Smooth muscle cell (in vitro differentiated cells): ENCODE measurements around the gene ZNF74. TPM values are rescaled to one million over a fixed set of nuclear protein-coding genes. Genes with fewer than 3 reads are reported as not detected.

Experiments used
- DNase-seq: peaks from one replicate; lab custom pipeline; 2025; ENCODE audit not compliant: unreplicated experiment; lab: John Stamatoyannopoulos, UW
- H2AFZ ChIP-seq: fragments of 200-600 bp; sonication (generic); 2 replicates; pipeline ENCODE4 v1.6.0; 2016; ENCODE audit warnings: antibody characterized with exemption, low read depth, mild to moderate bottlenecking
- H3F3A ChIP-seq: fragments of 200-600 bp; sonication (generic); 2 replicates; pipeline ENCODE4 v1.6.0; 2017; ENCODE audit warnings: antibody characterized with exemption, low read depth
- H3K27ac ChIP-seq: fragments of 200-600 bp; sonication (generic); 2 replicates; pipeline ENCODE4 v1.5.1; 2016; ENCODE audit warnings: low read depth, mild to moderate bottlenecking
- H3K27me3 ChIP-seq: fragments of 200-600 bp; sonication (generic); 2 replicates; pipeline ENCODE4 v1.6.1; 2016; ENCODE audit warnings: low read depth, mild to moderate bottlenecking
- H3K36me3 ChIP-seq: fragments of 200-600 bp; sonication (generic); 2 replicates; pipeline ENCODE4 v1.5.1; 2016; ENCODE audit warnings: low read depth
- H3K4me1 ChIP-seq: fragments of 200-600 bp; sonication (generic); 2 replicates; pipeline ENCODE4 v1.5.1; 2016; ENCODE audit warnings: low read depth
- H3K4me2 ChIP-seq: fragments of 200-600 bp; sonication (generic); 2 replicates; pipeline ENCODE4 v1.6.0; 2016; ENCODE audit warnings: mild to moderate bottlenecking
- H3K4me3 ChIP-seq: fragments of 200-600 bp; sonication (generic); 2 replicates; pipeline ENCODE4 v1.5.1; 2016; ENCODE audit warnings: mild to moderate bottlenecking
- H3K79me2 ChIP-seq: fragments of 200-600 bp; sonication (generic); 2 replicates; pipeline ENCODE4 v1.6.0; 2016; ENCODE audit warnings: low read depth, mild to moderate bottlenecking
- H3K9ac ChIP-seq: fragments of 200-600 bp; sonication (generic); 2 replicates; pipeline ENCODE4 v1.6.0; 2016; ENCODE audit warnings: low read depth
- H3K9me3 ChIP-seq: fragments of 200-600 bp; sonication (generic); replicated peaks from 2 replicates; pipeline ENCODE4 v1.5.1; 2016; ENCODE audit warnings: low read depth
- H4K20me1 ChIP-seq: fragments of 200-600 bp; sonication (generic); 2 replicates; pipeline ENCODE4 v1.6.0; 2016; ENCODE audit warnings: low read depth
- WGBS: methylation state at CpG from one replicate; pipeline ENCODE4 v1.1.7; 2016; ENCODE audit warnings: low lambda C conversion rate; 5-methylcytosine and 5-hydroxymethylcytosine counted together
- polyA plus RNA-seq: library from polyadenylated mRNA; unstranded; fragments of >200 nt; fragmentation: Nextera tagmentation; extraction: Ambion mirVana; gene quantifications from 2 replicates; pipeline ENCODE4 v1.2.1, GENCODE V29; 2016
- total RNA-seq: library from RNA; depleted of rRNA; stranded (reverse); fragments of >200 nt; gene quantifications from 2 replicates; pipeline ENCODE4 v1.2.3, GENCODE V29; 2014
- TF ChIP-seq, protein P1 (sequence below): fragments of 200-600 bp; sonication (generic); IDR thresholded peaks from 2 replicates; pipeline ENCODE4 v1.5.1; 2017; ENCODE audit warnings: borderline replicate concordance, mild to moderate bottlenecking, antibody characterized with exemption; ENCODE audit not compliant: insufficient read depth, poor library complexity, severe bottlenecking

ZNF74 gene
- total and polyA plus RNA-seq, 2 experiments from 2014 or later = 11.8 to 14.3 TPM

GRCh38 chr22:20425566-20426258, 31.8 kb downstream of the ZNF74 start:
- Histone ChIP-seq H3F3A (peaks cover 9% of the 10 kb centered on the region), H3K9ac (no peak overlapping the region), H3K36me3 (no peaks in the 10 kb centered on the region), H4K20me1 (peaks cover 36% of the 10 kb centered on the region), H3K4me3 (no peak overlapping the region), H3K4me2 (no peak overlapping the region), H3K27me3 (no peaks in the 10 kb centered on the region), H3K79me2 (peaks cover 4% of the 10 kb centered on the region), H3K4me1 (no peaks in the 10 kb centered on the region), H3K9me3 (no peaks in the 10 kb centered on the region), H3K27ac (no peak overlapping the region), H2AFZ (no peak overlapping the region)
- no peak for DNase-seq
- TF ChIP-seq, protein P1, sequence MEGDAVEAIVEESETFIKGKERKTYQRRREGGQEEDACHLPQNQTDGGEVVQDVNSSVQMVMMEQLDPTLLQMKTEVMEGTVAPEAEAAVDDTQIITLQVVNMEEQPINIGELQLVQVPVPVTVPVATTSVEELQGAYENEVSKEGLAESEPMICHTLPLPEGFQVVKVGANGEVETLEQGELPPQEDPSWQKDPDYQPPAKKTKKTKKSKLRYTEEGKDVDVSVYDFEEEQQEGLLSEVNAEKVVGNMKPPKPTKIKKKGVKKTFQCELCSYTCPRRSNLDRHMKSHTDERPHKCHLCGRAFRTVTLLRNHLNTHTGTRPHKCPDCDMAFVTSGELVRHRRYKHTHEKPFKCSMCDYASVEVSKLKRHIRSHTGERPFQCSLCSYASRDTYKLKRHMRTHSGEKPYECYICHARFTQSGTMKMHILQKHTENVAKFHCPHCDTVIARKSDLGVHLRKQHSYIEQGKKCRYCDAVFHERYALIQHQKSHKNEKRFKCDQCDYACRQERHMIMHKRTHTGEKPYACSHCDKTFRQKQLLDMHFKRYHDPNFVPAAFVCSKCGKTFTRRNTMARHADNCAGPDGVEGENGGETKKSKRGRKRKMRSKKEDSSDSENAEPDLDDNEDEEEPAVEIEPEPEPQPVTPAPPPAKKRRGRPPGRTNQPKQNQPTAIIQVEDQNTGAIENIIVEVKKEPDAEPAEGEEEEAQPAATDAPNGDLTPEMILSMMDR = no peak
- 99% methylated on average over 80 of the region's 96 CpGs for WGBS

DNA sequence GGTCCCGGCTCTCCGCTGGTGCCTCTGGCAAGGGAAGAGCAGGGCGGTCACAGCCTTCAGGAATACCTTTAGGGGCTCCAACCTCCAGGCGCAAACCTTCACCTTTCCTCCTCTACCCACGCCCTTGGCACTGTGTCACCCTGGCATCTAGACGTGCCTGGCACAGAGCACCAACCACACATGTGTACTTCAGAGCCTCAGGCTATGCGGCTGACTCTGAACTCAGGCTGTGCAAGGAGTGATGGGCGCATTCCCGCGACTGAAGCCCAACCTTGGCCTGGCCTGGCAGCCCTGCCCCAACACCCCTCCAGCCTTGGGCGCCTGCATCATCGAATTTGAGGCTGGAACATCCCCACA, 32.3 kb downstream of the ZNF74 start:
- Histone ChIP-seq H3K4me3 (no peak overlapping the region), H3K9me3 (no peaks in the 10 kb centered on the region), H3F3A (peaks cover 5% of the 10 kb centered on the region), H3K4me1 (no peaks in the 10 kb centered on the region), H3K79me2 (peaks cover 4% of the 10 kb centered on the region), H2AFZ (no peak overlapping the region), H4K20me1 (peaks cover 41% of the 10 kb centered on the region), H3K27me3 (no peaks in the 10 kb centered on the region), H3K4me2 (no peak overlapping the region), H3K9ac (no peak overlapping the region), H3K36me3 (no peaks in the 10 kb centered on the region), H3K27ac (no peak overlapping the region)
- DNase-seq = no peak
- 95% methylated on average over 12 of the region's 12 CpGs for WGBS
- TF ChIP-seq, protein P1 = no peak

DNA sequence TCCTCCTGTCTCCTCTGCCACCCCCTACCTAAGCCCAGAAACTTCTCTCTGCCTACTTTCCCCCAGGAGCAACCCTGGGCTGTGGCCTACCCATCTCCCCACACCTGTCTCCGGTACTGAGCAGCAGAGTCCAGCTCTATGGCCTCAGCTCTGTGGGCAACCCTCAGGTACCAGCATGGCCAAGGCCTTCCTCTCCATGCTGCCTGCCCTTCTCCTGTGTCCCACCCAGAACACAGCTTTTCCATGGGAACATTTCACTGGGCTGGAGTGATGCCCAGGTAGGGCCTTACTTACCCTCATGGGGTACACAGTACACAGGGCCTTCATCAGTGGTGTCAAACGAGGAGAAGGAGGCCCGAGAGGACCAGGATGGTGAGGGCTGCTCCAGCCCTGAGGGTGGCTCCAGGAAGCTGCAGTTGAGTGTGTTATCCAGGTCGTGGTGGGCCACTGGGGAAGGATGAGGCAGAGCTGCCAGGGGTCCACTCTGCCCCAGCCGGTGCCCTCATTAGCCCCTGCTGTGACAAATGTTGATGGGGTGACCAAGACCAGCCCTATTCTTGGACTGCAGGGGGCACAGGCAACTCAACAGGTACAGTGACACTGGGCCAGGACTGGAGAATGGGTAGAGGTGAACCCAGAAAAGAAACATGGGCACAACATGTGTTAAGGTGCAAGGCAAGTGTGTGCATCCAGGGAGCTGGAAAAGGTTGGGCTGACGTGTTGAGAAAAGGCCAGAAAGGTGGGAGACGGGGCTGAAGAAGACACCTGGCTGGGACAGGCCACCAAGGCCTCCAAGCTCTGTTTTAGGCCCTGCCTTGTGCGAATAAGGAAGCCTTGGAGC, 33.4 kb downstream of the ZNF74 start:
- no peaks in the 10 kb centered on the region for H3K9me3 ChIP-seq
- H2AFZ ChIP-seq = no peak overlapping the region
- H3K9ac ChIP-seq = no peak overlapping the region
- peaks cover 9% of the 10 kb centered on the region for H3K79me2 ChIP-seq
- no peaks in the 10 kb centered on the region for H3K36me3 ChIP-seq
- no peaks in the 10 kb centered on the region for H3K4me1 ChIP-seq
- H3K27ac ChIP-seq = no peak overlapping the region
- H3F3A ChIP-seq = no peaks in the 10 kb centered on the region
- no peak overlapping the region for H3K4me2 ChIP-seq
- no peaks in the 10 kb centered on the region for H3K27me3 ChIP-seq
- WGBS = 98% methylated on average over 8 of the region's 8 CpGs
- peaks cover 52% of the 10 kb centered on the region for H4K20me1 ChIP-seq
- TF ChIP-seq, protein P1 = no peak
- no peak for DNase-seq
- H3K4me3 ChIP-seq = no peak overlapping the region
